Right lobe of liver (tissue), 4 donors: ENCODE results near the gene ANTXR1.

Experiments
- CTCF ChIP-seq, 4 donors: fragments of 200-600 bp in 3 of 4; fragments of 450-650 bp in 1 of 4; IDR thresholded peaks; one replicate each; pipeline versions ENCODE4 v1.5.1 to v1.8.0; 2016 to 2022; ENCODE audit warnings: antibody characterized with exemption in 4 of 4, mild to moderate bottlenecking in 2 of 4
- POLR2A ChIP-seq: fragments of 450-650 bp; IDR thresholded peaks from one replicate; pipeline ENCODE4 v1.6.1; 2017; ENCODE audit warnings: antibody characterized with exemption, mild to moderate bottlenecking
- donor health status: DM: no; HTN: no; CAD: no.
- donor health status: DM: no; HTN: no; CAD: no.
- donor health status: DM: no; HTN: yes; CAD: no.

GRCh38 chr2:69103419-69103818 is 90.4 kb downstream of the ANTXR1 start:
- TF ChIP-seq CTCF (IDR thresholded peaks at IDR 0.05) (no peak), POLR2A (no peak)
